Measurements from ENCODE around the gene SIGLEC14.

The SIGLEC14 gene

GRCh38 chr19:51614789-51615188, 31.8 kb downstream of the SIGLEC14 start:
- no peak for FAIRE-seq

- no peak for FAIRE-seq
Observed at GRCh38 chr19:51610576-51610975, 36.0 kb downstream of the SIGLEC14 start.

- FAIRE-seq: no peak
Observed at GRCh38 chr19:51607920-51608562, 38.6 kb downstream of the SIGLEC14 start.

GRCh38 chr19:51607077-51607476, 39.5 kb downstream of the SIGLEC14 start:
- FAIRE-seq: no peak

GRCh38 chr19:51602189-51602854, 44.3 kb downstream of the SIGLEC14 start:
- FAIRE-seq: no peak

- FAIRE-seq: no peak
Observed at GRCh38 chr19:51600940-51601580, 45.6 kb downstream of the SIGLEC14 start.

GRCh38 chr19:51599084-51599483, 47.5 kb downstream of the SIGLEC14 start:
- FAIRE-seq: no peak

- no peak for FAIRE-seq
Observed at GRCh38 chr19:51598159-51598915, 48.3 kb downstream of the SIGLEC14 start.

GRCh38 chr19:51595190-51596175, 51.1 kb downstream of the SIGLEC14 start:
- FAIRE-seq: no peak

- FAIRE-seq: no peak
Observed at GRCh38 chr19:51594774-51595109, 51.9 kb downstream of the SIGLEC14 start.

- FAIRE-seq: peak; percentile 95
Observed at GRCh38 chr19:51593969-51594773, 52.5 kb downstream of the SIGLEC14 start.

- no peak for FAIRE-seq
Observed at GRCh38 chr19:51593138-51593890, 53.3 kb downstream of the SIGLEC14 start.
